Measurements from ENCODE around the gene VAPB.
A peak's percentile ranks its signal among the peaks of the same experiment; 100 is the strongest.

VAPB gene

DNA sequence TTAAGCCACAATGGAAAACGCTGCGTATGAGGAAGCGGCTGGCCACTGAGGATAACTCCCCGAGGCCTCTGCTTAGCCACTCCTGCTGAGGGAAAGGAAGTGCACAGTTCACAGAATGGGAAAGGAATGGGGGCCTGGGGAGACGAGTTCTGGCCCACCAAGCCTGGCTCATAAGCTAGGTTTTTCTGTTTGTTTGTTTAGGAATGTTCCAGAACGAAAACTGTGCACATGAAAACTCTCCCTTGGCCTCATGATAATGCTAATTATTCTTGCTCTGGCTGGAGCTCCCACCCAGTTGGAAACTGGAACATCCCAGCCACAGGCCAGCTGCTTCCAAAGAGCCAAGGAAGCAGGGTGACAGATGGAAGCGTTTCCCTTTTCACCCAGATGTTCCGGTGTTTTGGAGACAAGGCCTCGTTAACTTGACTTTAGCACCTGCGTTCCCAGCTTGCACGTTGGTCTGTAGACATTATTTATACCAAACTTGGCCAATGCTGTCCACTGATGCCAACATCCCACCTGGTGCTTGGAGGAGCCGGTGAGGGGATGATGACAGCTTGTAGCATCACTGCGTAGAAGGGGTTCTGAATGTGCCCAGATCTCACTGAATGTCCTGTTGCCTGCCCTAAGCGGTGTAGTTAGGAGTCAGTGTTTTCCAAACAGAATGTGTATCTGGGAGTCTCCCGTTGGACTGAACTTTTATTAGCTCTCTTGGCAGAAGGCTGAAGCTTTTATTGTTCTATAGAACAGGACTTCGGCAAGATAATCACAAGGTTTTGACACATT lies 91.7 kb downstream of the VAPB start:
- H3K4me3 ChIP-seq (ENCODE audit: low read length): no peak overlapping the region
- H3K36me3 ChIP-seq (ENCODE audit: insufficient read depth, low read depth, low read length): no peaks in the 10 kb centered on the region
- H3K27me3 ChIP-seq (ENCODE audit: insufficient read depth, low read length): no peaks in the 10 kb centered on the region; the same call in 1 of the 2 replicates
- no peak overlapping the region for H3K27ac ChIP-seq (ENCODE audit: low read length)
- H3K9ac ChIP-seq (ENCODE audit: low read depth, low read length): no peak overlapping the region
- peaks cover 7% of the 10 kb centered on the region; the same call in 1 of the 2 replicates for H3K4me1 ChIP-seq (ENCODE audit: insufficient read depth, low read length)
- peaks cover 13% of the 10 kb centered on the region for H3K9me3 ChIP-seq (ENCODE audit: insufficient read depth, low read depth, low read length)

DNA sequence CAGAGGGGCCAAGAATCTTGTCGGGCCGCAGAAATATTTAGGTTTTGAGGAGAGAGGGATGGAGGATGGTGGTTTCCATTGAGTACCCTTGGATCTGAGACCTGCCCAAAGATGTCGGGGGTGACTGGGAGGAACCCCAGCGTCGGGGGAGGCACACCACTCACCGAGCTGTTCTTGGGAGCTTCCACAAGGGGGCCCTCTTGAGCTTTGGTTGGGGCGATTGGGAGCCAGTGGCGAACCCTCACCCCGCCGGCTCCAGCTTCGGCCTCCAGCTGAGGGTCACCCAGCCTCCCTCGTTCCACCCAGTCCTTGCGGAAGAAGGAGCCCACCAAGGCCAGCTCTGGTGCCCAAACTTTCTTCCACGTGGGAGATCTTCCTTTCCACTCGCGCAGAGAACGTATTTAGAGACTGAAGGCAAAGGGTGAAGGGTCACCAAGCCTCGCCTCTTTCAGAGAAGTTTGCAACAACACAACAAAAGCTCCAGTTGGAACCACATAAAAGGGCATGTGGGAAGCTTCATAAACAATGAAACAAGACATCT lies 92.5 kb downstream of the VAPB start:
- Histone ChIP-seq H3K9me3 (ENCODE audit: insufficient read depth, low read depth, low read length) (peaks cover 21% of the 10 kb centered on the region), H3K27me3 (ENCODE audit: insufficient read depth, low read length) (no peaks in the 10 kb centered on the region; the same call in 1 of the 2 replicates), H3K4me3 (ENCODE audit: low read length) (no peak overlapping the region; the same call in 1 of the 2 replicates), H3K27ac (ENCODE audit: low read length) (no peak overlapping the region), H3K9ac (ENCODE audit: low read depth, low read length) (peak overlapping the region; percentile 58; the same call in 1 of the 2 replicates), H3K4me1 (ENCODE audit: insufficient read depth, low read length) (peaks cover 7% of the 10 kb centered on the region; the same call in 1 of the 2 replicates), H3K36me3 (ENCODE audit: insufficient read depth, low read depth, low read length) (no peaks in the 10 kb centered on the region)

GRCh38 chr20:58482416-58482815 lies 93.4 kb downstream of the VAPB start:
- no peaks in the 10 kb centered on the region; the same call in 1 of the 2 replicates for H3K27me3 ChIP-seq (ENCODE audit: insufficient read depth, low read length)
- no peak overlapping the region for H3K27ac ChIP-seq (ENCODE audit: low read length)
- H3K4me3 ChIP-seq (ENCODE audit: low read length): no peak overlapping the region
- H3K4me1 ChIP-seq (ENCODE audit: insufficient read depth, low read length): peaks cover 7% of the 10 kb centered on the region; the same call in 1 of the 2 replicates
- peaks cover 21% of the 10 kb centered on the region for H3K9me3 ChIP-seq (ENCODE audit: insufficient read depth, low read depth, low read length)
- no peaks in the 10 kb centered on the region for H3K36me3 ChIP-seq (ENCODE audit: insufficient read depth, low read depth, low read length)
- H3K9ac ChIP-seq (ENCODE audit: low read depth, low read length): no peak overlapping the region

DNA sequence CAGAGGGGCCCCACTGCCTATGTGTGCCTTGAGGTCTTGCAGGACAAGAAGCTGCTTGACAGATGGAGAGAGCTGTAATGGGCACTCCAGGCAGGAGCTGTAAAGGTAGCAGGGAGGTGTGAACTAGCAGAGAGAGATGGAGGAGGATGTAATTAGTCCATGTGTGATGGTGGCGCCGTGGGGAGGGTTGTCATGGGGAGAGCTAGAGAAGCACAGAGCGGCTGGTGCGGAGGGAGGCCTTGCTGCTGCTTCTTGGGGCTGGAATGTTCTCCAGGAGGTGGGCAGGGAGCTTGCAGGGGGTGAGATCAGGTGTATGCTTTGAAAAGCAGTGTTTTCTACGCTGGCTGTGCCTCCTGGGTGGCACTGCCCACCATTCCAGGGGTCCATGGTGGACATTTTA lies 94.0 kb downstream of the VAPB start:
- Histone ChIP-seq H3K4me1 (ENCODE audit: insufficient read depth, low read length) (peaks cover 7% of the 10 kb centered on the region; the same call in 1 of the 2 replicates), H3K27me3 (ENCODE audit: insufficient read depth, low read length) (no peaks in the 10 kb centered on the region; the same call in 1 of the 2 replicates), H3K27ac (ENCODE audit: low read length) (no peak overlapping the region), H3K4me3 (ENCODE audit: low read length) (no peak overlapping the region), H3K9me3 (ENCODE audit: insufficient read depth, low read depth, low read length) (peaks cover 26% of the 10 kb centered on the region), H3K36me3 (ENCODE audit: insufficient read depth, low read depth, low read length) (no peaks in the 10 kb centered on the region), H3K9ac (ENCODE audit: low read depth, low read length) (no peak overlapping the region)

DNA sequence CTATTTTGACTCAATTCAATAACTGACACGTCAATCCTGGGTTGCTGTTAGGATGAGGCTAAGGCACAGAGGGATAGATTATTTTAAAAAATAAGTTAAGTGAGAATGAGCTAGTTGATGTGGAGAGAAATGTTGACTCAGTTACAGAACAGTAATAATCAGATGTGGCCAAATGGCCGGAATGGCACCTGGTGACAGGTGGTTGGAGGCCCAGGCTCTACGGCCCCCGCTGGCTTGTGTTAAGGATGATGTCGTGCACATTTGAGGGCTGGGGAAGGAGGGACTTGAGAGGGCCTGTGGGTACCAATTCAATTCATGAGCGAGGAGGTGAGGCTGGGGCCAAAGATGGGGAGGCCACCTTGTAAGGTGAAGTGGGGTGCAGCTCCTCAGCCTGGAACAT lies 94.4 kb downstream of the VAPB start:
- Histone ChIP-seq H3K36me3 (ENCODE audit: insufficient read depth, low read depth, low read length) (no peaks in the 10 kb centered on the region), H3K9me3 (ENCODE audit: insufficient read depth, low read depth, low read length) (peaks cover 22% of the 10 kb centered on the region), H3K27me3 (ENCODE audit: insufficient read depth, low read length) (no peaks in the 10 kb centered on the region; the same call in 1 of the 2 replicates), H3K27ac (ENCODE audit: low read length) (no peak overlapping the region), H3K9ac (ENCODE audit: low read depth, low read length) (no peak overlapping the region), H3K4me3 (ENCODE audit: low read length) (no peak overlapping the region), H3K4me1 (ENCODE audit: insufficient read depth, low read length) (peaks cover 7% of the 10 kb centered on the region; the same call in 1 of the 2 replicates)

GRCh38 chr20:58485393-58485792 lies 96.4 kb downstream of the VAPB start:
- Histone ChIP-seq H3K36me3 (ENCODE audit: insufficient read depth, low read depth, low read length) (no peaks in the 10 kb centered on the region), H3K9me3 (ENCODE audit: insufficient read depth, low read depth, low read length) (peaks cover 19% of the 10 kb centered on the region), H3K4me3 (ENCODE audit: low read length) (no peak overlapping the region), H3K4me1 (ENCODE audit: insufficient read depth, low read length) (peaks cover 7% of the 10 kb centered on the region; the same call in 1 of the 2 replicates), H3K9ac (ENCODE audit: low read depth, low read length) (no peak overlapping the region), H3K27me3 (ENCODE audit: insufficient read depth, low read length) (no peaks in the 10 kb centered on the region; the same call in 1 of the 2 replicates), H3K27ac (ENCODE audit: low read length) (no peak overlapping the region)

- no peak overlapping the region for H3K4me3 ChIP-seq (ENCODE audit: low read length)
- peaks cover 19% of the 10 kb centered on the region for H3K9me3 ChIP-seq (ENCODE audit: insufficient read depth, low read depth, low read length)
- no peaks in the 10 kb centered on the region for H3K36me3 ChIP-seq (ENCODE audit: insufficient read depth, low read depth, low read length)
- H3K4me1 ChIP-seq (ENCODE audit: insufficient read depth, low read length): peaks cover 7% of the 10 kb centered on the region; the same call in 1 of the 2 replicates
- H3K27me3 ChIP-seq (ENCODE audit: insufficient read depth, low read length): no peaks in the 10 kb centered on the region
- H3K27ac ChIP-seq (ENCODE audit: low read length): no peak overlapping the region
- H3K9ac ChIP-seq (ENCODE audit: low read depth, low read length): no peak overlapping the region
Observed at GRCh38 chr20:58486207-58486606, 97.2 kb downstream of the VAPB start.

DNA sequence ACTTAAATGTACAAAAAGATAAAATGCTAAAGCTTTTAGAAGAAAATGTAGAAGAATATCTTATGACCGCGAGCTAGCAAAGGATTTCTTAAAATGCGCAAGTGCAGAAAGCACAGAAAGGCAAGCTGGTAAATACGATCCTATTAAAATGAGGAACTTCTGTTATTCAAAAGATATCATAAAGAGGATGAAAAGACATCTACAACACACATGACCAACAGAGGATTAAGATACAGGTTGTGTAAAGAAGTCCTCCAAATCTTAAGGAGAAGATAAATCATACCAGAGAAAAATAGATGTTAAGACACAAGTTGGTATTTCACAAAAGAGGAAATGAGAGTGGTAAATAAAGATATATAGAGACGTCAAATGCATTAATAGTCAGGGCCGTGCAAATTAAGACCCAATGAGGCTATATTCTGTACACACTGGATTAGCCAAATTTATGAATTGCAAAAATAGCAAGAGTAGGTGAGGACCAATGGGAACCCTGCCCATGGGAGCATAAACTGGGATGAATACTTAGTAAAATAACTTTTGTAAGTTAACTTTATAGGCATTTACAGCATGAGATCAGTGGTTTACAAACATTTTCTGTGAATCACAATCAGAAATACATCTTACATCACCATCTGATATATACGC lies 103.2 kb downstream of the VAPB start:
- Histone ChIP-seq H3K9me3 (ENCODE audit: insufficient read depth, low read depth, low read length) (peaks cover 7% of the 10 kb centered on the region), H3K9ac (ENCODE audit: low read depth, low read length) (no peak overlapping the region), H3K36me3 (ENCODE audit: insufficient read depth, low read depth, low read length) (no peaks in the 10 kb centered on the region), H3K4me3 (ENCODE audit: low read length) (no peak overlapping the region), H3K4me1 (ENCODE audit: insufficient read depth, low read length) (no peaks in the 10 kb centered on the region), H3K27me3 (ENCODE audit: insufficient read depth, low read length) (no peaks in the 10 kb centered on the region), H3K27ac (ENCODE audit: low read length) (no peak overlapping the region)

DNA sequence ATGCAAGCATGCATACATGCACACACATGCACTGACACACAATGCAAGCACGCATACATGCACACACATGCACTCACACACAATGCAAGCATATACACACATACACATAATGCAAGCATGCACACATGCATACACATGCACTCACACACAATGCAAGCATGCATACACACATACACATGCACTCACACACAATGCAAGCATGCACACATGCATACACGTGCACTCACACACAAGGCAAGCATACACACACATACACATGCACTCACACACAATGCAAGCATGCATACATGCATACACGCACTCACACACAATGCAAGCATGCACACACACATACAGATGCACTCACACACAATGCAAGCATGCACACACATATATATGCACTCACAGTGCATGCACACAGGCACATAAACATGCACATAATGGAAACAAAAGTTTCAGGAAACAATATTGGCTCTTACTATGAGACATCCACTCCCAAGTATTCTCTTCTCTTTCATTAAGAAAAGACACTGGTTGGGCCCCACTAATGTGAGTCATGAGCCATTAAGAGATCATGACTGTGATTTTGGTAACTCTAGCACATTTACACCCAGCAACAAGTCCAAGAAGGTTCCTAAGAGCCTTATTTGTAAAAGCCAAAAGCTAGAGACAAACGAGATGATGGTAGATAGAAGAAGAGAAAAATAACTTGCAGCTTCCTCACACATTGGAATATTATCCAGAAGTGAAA lies 103.9 kb downstream of the VAPB start:
- H3K9ac ChIP-seq (ENCODE audit: low read depth, low read length): no peak overlapping the region

DNA sequence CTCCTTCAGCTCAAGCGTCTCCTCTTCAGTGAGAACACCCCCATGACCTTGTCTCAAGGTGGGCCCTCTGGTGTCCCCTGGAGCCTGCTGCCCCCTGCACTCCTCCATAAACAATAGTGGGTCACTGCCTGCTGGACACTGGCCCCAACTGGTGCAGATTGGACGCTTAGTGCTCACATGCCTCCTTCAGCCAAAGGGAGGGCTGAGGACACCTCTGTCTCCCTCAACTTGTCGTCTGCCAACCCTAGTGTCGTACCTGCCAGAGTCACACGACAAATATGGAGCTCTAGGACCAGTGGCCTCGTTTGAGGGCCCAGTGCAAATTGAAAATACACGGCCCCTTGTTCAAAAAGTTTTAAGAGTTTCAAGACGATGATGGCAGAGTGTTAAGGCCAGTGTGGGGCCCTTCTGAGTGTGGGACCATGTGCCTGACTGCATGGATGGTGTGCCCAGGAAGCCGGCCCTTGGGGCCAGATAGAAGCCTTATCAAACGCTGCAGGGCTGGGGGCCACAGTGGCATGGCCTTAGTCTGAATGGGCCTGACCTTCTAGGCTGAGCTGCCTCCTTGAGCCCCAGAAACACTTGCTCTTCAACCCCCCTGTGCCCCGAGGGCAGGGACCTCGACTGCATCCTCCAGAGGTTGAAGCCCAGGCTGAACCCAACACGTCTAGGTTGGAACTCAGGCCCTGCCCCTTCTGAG lies 106.0 kb downstream of the VAPB start:
- Histone ChIP-seq H3K36me3 (ENCODE audit: insufficient read depth, low read depth, low read length) (no peaks in the 10 kb centered on the region), H3K9me3 (ENCODE audit: insufficient read depth, low read depth, low read length) (no peaks in the 10 kb centered on the region), H3K27me3 (ENCODE audit: insufficient read depth, low read length) (no peaks in the 10 kb centered on the region), H3K27ac (ENCODE audit: low read length) (no peak overlapping the region), H3K4me1 (ENCODE audit: insufficient read depth, low read length) (no peaks in the 10 kb centered on the region), H3K9ac (ENCODE audit: low read depth, low read length) (no peak overlapping the region), H3K4me3 (ENCODE audit: low read length) (no peak overlapping the region)

More for the DNA sequence above, 103.9 kb downstream of the VAPB start:
- peaks cover 1% of the 10 kb centered on the region; the same call in 1 of the 2 replicates for H3K9me3 ChIP-seq (ENCODE audit: insufficient read depth, low read depth, low read length)
- H3K27ac ChIP-seq (ENCODE audit: low read length): no peak overlapping the region
- H3K4me3 ChIP-seq (ENCODE audit: low read length): no peak overlapping the region
- no peaks in the 10 kb centered on the region for H3K36me3 ChIP-seq (ENCODE audit: insufficient read depth, low read depth, low read length)
- no peaks in the 10 kb centered on the region for H3K4me1 ChIP-seq (ENCODE audit: insufficient read depth, low read length)
- H3K27me3 ChIP-seq (ENCODE audit: insufficient read depth, low read length): no peaks in the 10 kb centered on the region
